CD4-positive, alpha-beta T cell treated with Interleukin-12 subunit alpha and Interleukin-12 subunit beta, for 1 hour (primary cell): Measurements from ENCODE around the gene MBP.
A peak's percentile ranks its signal among the peaks of the same experiment; 100 is the strongest.

ENCODE experiments used
- DNase-seq: peaks from one replicate; pipeline ENCODE4 v3.0.0-alpha.2; 2020

Gene MBP

GRCh38 chr18:77098538-77099174 is 33.9 kb downstream of the MBP start:
- DNase-seq: no peak

- no peak for DNase-seq
Observed at GRCh38 chr18:77098029-77098428, 34.6 kb downstream of the MBP start.

GRCh38 chr18:77096936-77097886 is 35.4 kb downstream of the MBP start:
- no peak for DNase-seq

- DNase-seq: no peak
Observed at GRCh38 chr18:77095391-77096371, 36.9 kb downstream of the MBP start.

GRCh38 chr18:77093586-77093985 is 39.0 kb downstream of the MBP start:
- DNase-seq: no peak

GRCh38 chr18:77093067-77093430 is 39.5 kb downstream of the MBP start:
- DNase-seq: no peak

- no peak for DNase-seq
Observed at GRCh38 chr18:77092104-77093066, 40.2 kb downstream of the MBP start.

- DNase-seq: no peak
Observed at GRCh38 chr18:77091366-77091765, 41.2 kb downstream of the MBP start.

GRCh38 chr18:77090546-77091174 is 41.9 kb downstream of the MBP start:
- no peak for DNase-seq

- DNase-seq: no peak
Observed at GRCh38 chr18:77089723-77090285, 42.8 kb downstream of the MBP start.

GRCh38 chr18:77088963-77089722 is 43.4 kb downstream of the MBP start:
- DNase-seq: no peak

GRCh38 chr18:77087393-77088141 is 45.0 kb downstream of the MBP start:
- DNase-seq: no peak

GRCh38 chr18:77086656-77087392 is 45.8 kb downstream of the MBP start:
- no peak for DNase-seq

GRCh38 chr18:77086034-77086433 is 46.5 kb downstream of the MBP start:
- DNase-seq: no peak

GRCh38 chr18:77084688-77085035 is 47.9 kb downstream of the MBP start:
- no peak for DNase-seq

GRCh38 chr18:77082316-77082955 is 50.1 kb downstream of the MBP start:
- no peak for DNase-seq

GRCh38 chr18:77081390-77081778 is 51.2 kb downstream of the MBP start:
- DNase-seq: no peak

GRCh38 chr18:77079954-77080682 is 52.5 kb downstream of the MBP start:
- peak; percentile 66 for DNase-seq
